WTC11 (cell line): ENCODE measurements around the gene RANBP3L. TPM values are rescaled to one million over a fixed set of nuclear protein-coding genes. Genes with fewer than 3 reads are reported as not detected.
A peak's percentile ranks its signal among the peaks of the same experiment; 100 is the strongest.

Experiments used
- ATAC-seq: fragments of 200-7000 bp; cut with Tn5 transposase; 2 replicates; pipeline ENCODE4 v1.10.0; 2021; ENCODE audit warnings: mild to moderate bottlenecking, moderate library complexity
- CTCF ChIA-PET: fragments of 300-600 bp; sonication (Branson Sonifier 250); formaldehyde crosslinking; loops from one replicate; lab custom pipeline; 2021; ENCODE audit warnings: antibody characterized with exemption; lab: Charles Lee
- POLR2A ChIA-PET: fragments of 350-600 bp; sonication (Branson Sonifier 250); formaldehyde crosslinking; loops from one replicate; lab custom pipeline; 2021; ENCODE audit warnings: antibody characterized with exemption; lab: Charles Lee
- DNase-seq: peaks from one replicate; pipeline ENCODE4 v3.0.0; 2021; ENCODE audit warnings: low spot score
- H3K27ac Mint-ChIP-seq: 2 replicates; pipeline ENCODE4 v1.8.0; 2021; ENCODE audit warnings: mixed read lengths
- H3K27me3 Mint-ChIP-seq: 2 replicates; pipeline ENCODE4 v1.8.0; 2021; ENCODE audit warnings: low read depth, mild to moderate bottlenecking, moderate library complexity, mixed read lengths
- H3K36me3 Mint-ChIP-seq: 2 replicates; pipeline ENCODE4 v1.8.0; 2021; ENCODE audit warnings: mixed read lengths
- H3K4me1 Mint-ChIP-seq: 2 replicates; pipeline ENCODE4 v1.8.0; 2022; ENCODE audit warnings: mixed read lengths
- H3K4me3 Mint-ChIP-seq: 2 replicates; pipeline ENCODE4 v1.8.0; 2021; ENCODE audit warnings: mild to moderate bottlenecking, moderate library complexity, mixed read lengths
- H3K9me3 Mint-ChIP-seq: 2 replicates; pipeline ENCODE4 v1.8.0; 2021; ENCODE audit warnings: mixed read lengths
- CTCF ChIP-seq: fragments of 200-600 bp; IDR thresholded peaks from 2 replicates; pipeline ENCODE4 v1.8.0; 2022; ENCODE audit warnings: antibody characterized with exemption
- FOXJ3 ChIP-seq: sonication (generic); formaldehyde crosslinking; IDR thresholded peaks from 2 replicates; pipeline ENCODE4 v1.9.0; 2021; ENCODE audit warnings: missing genetic modification reagents, mild to moderate bottlenecking, borderline replicate concordance
- FOXP1 ChIP-seq: sonication (generic); formaldehyde crosslinking; IDR thresholded peaks from 2 replicates; pipeline ENCODE4 v1.8.0; 2022; ENCODE audit warnings: missing genetic modification reagents, mild to moderate bottlenecking, moderate library complexity, borderline replicate concordance
- IRF1 ChIP-seq: sonication (generic); formaldehyde crosslinking; IDR thresholded peaks from 2 replicates; pipeline ENCODE4 v1.8.0; 2023; ENCODE audit warnings: missing genetic modification reagents
- MAX ChIP-seq: sonication (generic); formaldehyde crosslinking; IDR thresholded peaks from 2 replicates; pipeline ENCODE4 v1.8.0; 2022; ENCODE audit warnings: mild to moderate bottlenecking, missing genetic modification reagents
- NFATC4 ChIP-seq: fragments of 250-450 bp; sonication (Bioruptor Pico); IDR thresholded peaks from 2 replicates; pipeline ENCODE4 v1.9.0; 2021; ENCODE audit warnings: mild to moderate bottlenecking
- NR3C1 ChIP-seq: sonication (generic); formaldehyde crosslinking; conservative IDR thresholded peaks from 2 replicates; pipeline ENCODE4 v1.8.1; 2023; ENCODE audit warnings: low read depth, mild to moderate bottlenecking, missing genetic modification reagents
- PRDM15 ChIP-seq: sonication (generic); formaldehyde crosslinking; IDR thresholded peaks from 2 replicates; pipeline ENCODE4 v1.8.0; 2022; ENCODE audit warnings: missing genetic modification reagents
- TEAD1 ChIP-seq: sonication (generic); formaldehyde crosslinking; IDR thresholded peaks from 2 replicates; pipeline ENCODE4 v1.8.0; 2022; ENCODE audit warnings: mild to moderate bottlenecking, missing genetic modification reagents
- ZNF263 ChIP-seq: sonication (generic); formaldehyde crosslinking; IDR thresholded peaks from 2 replicates; pipeline ENCODE4 v1.8.1; 2022; ENCODE audit warnings: low read depth, mild to moderate bottlenecking, moderate library complexity, missing genetic modification reagents
- ZNF281 ChIP-seq: sonication (generic); formaldehyde crosslinking; IDR thresholded peaks from 2 replicates; pipeline ENCODE4 v1.8.0; 2023; ENCODE audit warnings: mild to moderate bottlenecking, missing genetic modification reagents
- ZNF425 ChIP-seq: fragments of 250-450 bp; sonication (Bioruptor Pico); conservative IDR thresholded peaks from 2 replicates; pipeline ENCODE4 v1.9.0; 2021; ENCODE audit warnings: mild to moderate bottlenecking
- ZNF671 ChIP-seq: fragments of 250-450 bp; sonication (Bioruptor Pico); IDR thresholded peaks from 2 replicates; pipeline ENCODE4 v1.8.0; 2021; ENCODE audit warnings: mild to moderate bottlenecking
- ZSCAN18 ChIP-seq: fragments of 250-450 bp; sonication (Bioruptor Pico); IDR thresholded peaks from 2 replicates; pipeline ENCODE4 v2.1.2; 2022; ENCODE audit warnings: mild to moderate bottlenecking, moderate library complexity
- total RNA-seq: library from RNA; stranded (reverse); gene quantifications from 3 replicates; pipeline ENCODE4 v1.2.3, GENCODE V29; 2021

RANBP3L gene
- total RNA-seq, 1 experiment from 2014 or later: not detected

- Mint-ChIP-seq H3K27ac (peak overlapping the region; percentile 96), H3K36me3 (no peaks in the 10 kb centered on the region), H3K27me3 (peaks cover 30% of the 10 kb centered on the region), H3K9me3 (no peaks in the 10 kb centered on the region), H3K4me3 (peak overlapping the region; percentile 71), H3K4me1 (peaks cover 25% of the 10 kb centered on the region)
- ATAC-seq (no peak), DNase-seq (no peak)
- ChIA-PET CTCF (interaction anchor here (0.7 to 2.4 kb wide), 15 partner anchors 8 to 453 kb away, joined by 3 to 23 read pairs (median 5); no protein-coding TSS in a partner anchor), POLR2A (interaction anchor here (0.6 to 1.3 kb wide), 5 partner anchors 13 to 177 kb away, joined by 3 to 4 read pairs (median 4); no protein-coding TSS in a partner anchor)
- TF ChIP-seq FOXJ3 (CRISPR knock-in tag) (no peak), NFATC4 (no peak), ZNF671 (no peak), TEAD1 (CRISPR knock-in tag) (no peak)
Observed at GRCh38 chr5:36242534-36243485, 58.9 kb downstream of the RANBP3L start.

- peak; percentile 96 for DNase-seq
- POLR2A ChIA-PET: interaction anchor here (0.6 to 1.6 kb wide), 9 partner anchors 12 to 449 kb away, joined by 3 to 5 read pairs (median 4); partner anchors contain the start of genes LMBRD2 and SKP2
- peak; percentile 90 for ATAC-seq
- peaks cover 25% of the 10 kb centered on the region for H3K4me1 Mint-ChIP-seq
- peak within 1 kb of the TSS; percentile 77 for H3K4me3 Mint-ChIP-seq
- peak within 1 kb of the TSS; percentile 96 for H3K27ac Mint-ChIP-seq
- H3K9me3 Mint-ChIP-seq: no peaks in the 10 kb centered on the region
- CTCF ChIA-PET: interaction anchor here (0.7 to 2.4 kb wide), 24 partner anchors 9 to 454 kb away, joined by 3 to 23 read pairs (median 5); partner anchors contain the start of genes LMBRD2, RANBP3L, SKP2 and UGT3A2
- no peaks in the 10 kb centered on the region for H3K36me3 Mint-ChIP-seq
- H3K27me3 Mint-ChIP-seq: peaks cover 30% of the 10 kb centered on the region
- TF ChIP-seq NR3C1 (CRISPR knock-in tag): no peak
- no peak for TF ChIP-seq ZSCAN18 (CRISPR knock-in tag)
- TF ChIP-seq IRF1 (CRISPR knock-in tag): peak; percentile 82; the same call in 1 of the 2 replicates
- TF ChIP-seq ZNF425 (CRISPR knock-in tag): no peak
- peak; percentile 97 for TF ChIP-seq FOXP1 (CRISPR knock-in tag)
- peak; percentile 99 for TF ChIP-seq MAX (CRISPR knock-in tag)
- TF ChIP-seq ZNF281: peak; percentile 74; the same call in 1 of the 2 replicates
- peak; percentile 51 for TF ChIP-seq CTCF
- 0 out of 2 replicates have a peak, but pooled peaks have one; percentile 35 for TF ChIP-seq PRDM15 (CRISPR knock-in tag)
- TF ChIP-seq ZNF263: 0 out of 2 replicates have a peak, but pooled peaks have one; percentile 31
Observed at GRCh38 chr5:36241631-36242533, 59.8 kb downstream of the RANBP3L start, which contains the start of gene NADK2. NADK2 (minus strand) TSS chr5:36241925; CDS start chr5:36241798, 127 bp downstream.
